Stomach (tissue), 9 donors: Measurements from ENCODE around the gene PIGR. TPM values are rescaled to one million over a fixed set of nuclear protein-coding genes. Genes with fewer than 3 reads are reported as not detected.
A peak's percentile ranks its signal among the peaks of the same experiment; 100 is the strongest.

Source experiments
- DNase-seq, 2 donors: peaks; one replicate each; pipeline versions ENCODE4 v3.0.0 to v3.0.0-alpha.2; 2013 to 2019
- H3K27ac ChIP-seq, 5 donors: fragments of 200-600 bp in 4 of 5; sonication (generic) in 4 of 5; one replicate each; pipeline ENCODE4 v1.5.1; 2013 to 2019; ENCODE audit warnings: mild to moderate bottlenecking in 1 of 5, moderate library complexity in 1 of 5
- H3K27me3 ChIP-seq, 3 donors: fragments of 200-600 bp; sonication (generic); one replicate each; pipeline ENCODE4 v1.5.1; 2017 to 2019; ENCODE audit warnings: mixed run types in 1 of 3
- H3K36me3 ChIP-seq, 4 donors: fragments of 200-600 bp; sonication (generic); 1 replicate in 3 of 4; 2 replicates in 1 of 4; pipeline ENCODE4 v1.5.1; 2016 to 2019
- H3K4me1 ChIP-seq, 4 donors: fragments of 200-600 bp; sonication (generic); one replicate each; pipeline ENCODE4 v1.5.1; 2016 to 2019
- H3K4me3 ChIP-seq, 4 donors: fragments of 200-600 bp; sonication (generic) in 3 of 4; one replicate each; pipeline ENCODE4 v1.5.1; 2016 to 2019; ENCODE audit warnings: mild to moderate bottlenecking in 1 of 4
- H3K9me3 ChIP-seq, 4 donors: fragments of 200-600 bp; sonication (generic); one replicate each; pipeline ENCODE4 v1.5.1; 2016 to 2019
- EP300 ChIP-seq: sonication (generic); formaldehyde crosslinking; IDR thresholded peaks from one replicate; pipeline ENCODE4 v1.6.1; 2017; ENCODE audit warnings: antibody characterized with exemption
- POLR2A ChIP-seq, 4 donors: fragments of 450-650 bp; IDR thresholded peaks; one replicate each; pipeline ENCODE4 v1.6.1; 2016; ENCODE audit warnings: antibody characterized with exemption in 4 of 4, control low read depth in 2 of 4, mild to moderate bottlenecking in 1 of 4, moderate library complexity in 1 of 4
- POLR2AphosphoS5 ChIP-seq, 3 donors: sonication (generic); formaldehyde crosslinking; IDR thresholded peaks; one replicate each; pipeline ENCODE4 v1.6.1; 2016; ENCODE audit warnings: antibody characterized with exemption in 3 of 3
- WGBS, 5 donors: extraction: QIAGEN DNeasy Blood & Tissue Kit in 3 of 5; methylation state at CpG; one replicate each; pipeline versions ENCODE4 v1.1.5 to v1.1.7; 2013 to 2018; 5-methylcytosine and 5-hydroxymethylcytosine counted together
- intact Hi-C: fragments of 100-400 bp; cut with DNase I; formaldehyde crosslinking; loops from one replicate; pipeline ENCODE4 v1.15.1; 2023; ENCODE audit warnings: low total_unique reads
- polyA plus RNA-seq, 3 donors: library from polyadenylated mRNA; stranded (reverse); fragments of 200-250 nt; gene quantifications; one replicate each; pipeline ENCODE4 v1.2.3, GENCODE V29; 2013
- total RNA-seq, 5 donors: library from RNA; depleted of rRNA; stranded (reverse); fragments of >200 nt; gene quantifications; one replicate each; pipeline versions ENCODE4 v1.1.0 to v1.2.3, GENCODE V29; 2014 to 2016
- TF ChIP-seq, protein P1 (sequence below), 7 experiments: fragments of 450-650 bp in 4 of 7; fragments of 200-600 bp in 3 of 7; sonication (generic) in 3 of 7; IDR thresholded peaks; one replicate each; pipeline ENCODE4 v1.5.1; 2016 to 2019; ENCODE audit warnings: antibody characterized with exemption in 7 of 7, control low read depth in 2 of 7, mild to moderate bottlenecking in 1 of 7
- donor health status: healthy with polysubstance abuse.
- donor health status: Bipolar disorder and iron deficiency.
- donor health status: healthy.

Gene PIGR
- total and polyA plus RNA-seq, 8 donors: 6.3 to 3,112 (median 163) TPM

DNA sequence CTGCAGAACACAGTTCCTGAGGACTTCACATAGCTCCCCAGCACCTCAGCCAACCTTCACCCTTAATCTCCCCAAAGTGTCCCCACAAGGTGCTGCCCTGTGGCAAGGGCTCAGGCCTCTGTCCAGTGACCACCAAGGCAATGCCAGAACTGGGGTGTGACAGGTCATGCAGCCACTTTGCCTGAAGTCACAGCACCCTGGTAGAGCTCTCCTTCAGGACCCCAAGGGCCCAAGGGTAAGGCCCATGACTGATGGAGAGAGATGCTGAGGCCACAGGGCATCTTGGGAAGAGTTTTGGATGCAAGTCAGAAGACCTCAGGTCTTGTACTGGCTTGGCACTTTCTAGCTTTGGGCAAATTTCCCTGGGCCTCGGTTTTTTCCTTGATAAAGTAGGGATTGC, 23.7 kb downstream of the PIGR start:
- Histone ChIP-seq H3K36me3 (no peaks in the 10 kb centered on the region), H3K4me3 (no peak overlapping the region), H3K4me1 (peaks cover 5 to 19% (median 12%) of the 10 kb centered on the region in 4 donors), H3K9me3 (no peaks in the 10 kb centered on the region), H3K27ac (peak overlapping the region; percentile 0 to 71 (median 63)), H3K27me3 (no peaks in the 10 kb centered on the region)
- DNase-seq: no peak
- TF ChIP-seq EP300: no peak
- TF ChIP-seq POLR2A (IDR thresholded peaks at IDR 0.05): no peak
- TF ChIP-seq POLR2AphosphoS5 (IDR thresholded peaks at IDR 0.05): no peak
- TF ChIP-seq, protein P1, sequence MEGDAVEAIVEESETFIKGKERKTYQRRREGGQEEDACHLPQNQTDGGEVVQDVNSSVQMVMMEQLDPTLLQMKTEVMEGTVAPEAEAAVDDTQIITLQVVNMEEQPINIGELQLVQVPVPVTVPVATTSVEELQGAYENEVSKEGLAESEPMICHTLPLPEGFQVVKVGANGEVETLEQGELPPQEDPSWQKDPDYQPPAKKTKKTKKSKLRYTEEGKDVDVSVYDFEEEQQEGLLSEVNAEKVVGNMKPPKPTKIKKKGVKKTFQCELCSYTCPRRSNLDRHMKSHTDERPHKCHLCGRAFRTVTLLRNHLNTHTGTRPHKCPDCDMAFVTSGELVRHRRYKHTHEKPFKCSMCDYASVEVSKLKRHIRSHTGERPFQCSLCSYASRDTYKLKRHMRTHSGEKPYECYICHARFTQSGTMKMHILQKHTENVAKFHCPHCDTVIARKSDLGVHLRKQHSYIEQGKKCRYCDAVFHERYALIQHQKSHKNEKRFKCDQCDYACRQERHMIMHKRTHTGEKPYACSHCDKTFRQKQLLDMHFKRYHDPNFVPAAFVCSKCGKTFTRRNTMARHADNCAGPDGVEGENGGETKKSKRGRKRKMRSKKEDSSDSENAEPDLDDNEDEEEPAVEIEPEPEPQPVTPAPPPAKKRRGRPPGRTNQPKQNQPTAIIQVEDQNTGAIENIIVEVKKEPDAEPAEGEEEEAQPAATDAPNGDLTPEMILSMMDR (IDR thresholded peaks at IDR 0.05): no peak
- 11 to 75% (median 50%) methylated on average over 1 of the region's 1 CpG for WGBS, 5 donors
- intact Hi-C loops: no loop called here

DNA sequence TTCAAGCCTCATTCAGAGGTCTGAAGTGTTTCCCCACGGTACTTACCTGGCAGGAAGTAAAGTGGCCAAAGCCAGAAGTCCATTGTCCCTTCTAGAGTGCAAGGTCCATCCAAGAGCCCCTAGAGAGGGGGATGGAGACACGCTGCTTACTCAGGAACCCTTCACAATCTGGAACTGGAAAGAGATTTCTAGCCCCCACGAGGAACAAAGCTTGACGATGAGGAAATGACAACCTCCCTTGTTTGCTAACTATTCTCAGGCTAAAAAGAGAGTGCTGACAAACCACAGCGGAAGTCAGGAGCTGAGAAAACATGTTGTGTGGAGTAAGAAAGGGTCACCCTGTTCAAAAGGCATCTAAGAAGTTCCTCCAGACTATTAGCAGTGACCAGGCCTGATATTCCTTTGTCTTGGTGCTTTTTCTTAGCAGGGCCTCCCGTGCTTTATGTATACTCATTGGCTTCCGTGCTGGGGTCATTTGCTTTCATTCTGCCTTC, 24.4 kb downstream of the PIGR start, which contains the start of gene FCMR:
Gene FCMR, minus strand, starts transcription at position 170 of the 494 bp plus-strand sequence. Its CDS starts 87 bp downstream, at position 83.
- WGBS, 5 donors: 17 to 45% (median 33%) methylated on average over 7 of the region's 7 CpGs
- H3K27me3 ChIP-seq: no peaks in the 10 kb centered on the region
- H3K27ac ChIP-seq: peak within 1 kb of the TSS; percentile 41 to 71 (median 63)
- H3K4me3 ChIP-seq: peak within 1 kb of the TSS in 2 of 4 donors; percentile 20
- no peaks in the 10 kb centered on the region for H3K36me3 ChIP-seq
- intact Hi-C loops: no loop called here
- peaks cover 5 to 15% (median 10%) of the 10 kb centered on the region in 4 donors for H3K4me1 ChIP-seq
- no peaks in the 10 kb centered on the region for H3K9me3 ChIP-seq
- DNase-seq: peak in 1 of 2 donors; percentile 83
- TF ChIP-seq, protein P1 (IDR thresholded peaks at IDR 0.05): no peak
- TF ChIP-seq POLR2AphosphoS5 (IDR thresholded peaks at IDR 0.05) (peak in 2 of 3 donors; percentile 16 to 45), EP300 (no peak)

DNA sequence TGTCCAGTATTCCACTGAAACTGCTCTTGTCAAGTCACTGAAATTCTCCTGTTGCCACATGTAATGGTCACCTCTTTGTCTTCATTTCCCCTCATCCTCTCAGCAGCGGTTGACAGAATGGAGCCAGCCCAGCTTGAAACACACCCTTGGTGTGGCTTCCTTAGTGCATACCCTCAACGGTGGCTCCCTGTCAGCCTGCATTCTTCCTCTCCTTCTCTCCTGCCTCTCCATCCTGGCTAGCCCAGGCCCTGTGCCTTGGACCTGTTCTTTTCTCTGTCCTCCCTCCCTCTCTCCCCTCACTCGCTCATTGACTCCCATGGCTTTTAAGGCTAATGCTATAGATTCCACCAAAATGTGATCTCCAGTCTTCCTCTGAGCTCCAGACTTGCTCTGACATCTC, 28.2 kb downstream of the PIGR start:
- no peak for TF ChIP-seq EP300
- TF ChIP-seq, protein P1 (IDR thresholded peaks at IDR 0.05): no peak
- no peak for TF ChIP-seq POLR2AphosphoS5 (IDR thresholded peaks at IDR 0.05)
- no peak for TF ChIP-seq POLR2A (IDR thresholded peaks at IDR 0.05)
- 77 to 85% (median 82%) methylated on average over 3 of the region's 3 CpGs for WGBS, 5 donors
- DNase-seq: no peak
- intact Hi-C loops: loop anchor here (10.0 kb wide), 1 partner anchor 283 kb away; the partner anchor contains the start of gene DYRK3
- Histone ChIP-seq H3K27me3 (peaks cover 0 to 7% (median 0%) of the 10 kb centered on the region in 3 donors), H3K4me3 (no peak overlapping the region), H3K4me1 (peaks cover 5 to 15% (median 8%) of the 10 kb centered on the region in 4 donors), H3K36me3 (no peaks in the 10 kb centered on the region), H3K9me3 (no peaks in the 10 kb centered on the region), H3K27ac (no peak overlapping the region)

DNA sequence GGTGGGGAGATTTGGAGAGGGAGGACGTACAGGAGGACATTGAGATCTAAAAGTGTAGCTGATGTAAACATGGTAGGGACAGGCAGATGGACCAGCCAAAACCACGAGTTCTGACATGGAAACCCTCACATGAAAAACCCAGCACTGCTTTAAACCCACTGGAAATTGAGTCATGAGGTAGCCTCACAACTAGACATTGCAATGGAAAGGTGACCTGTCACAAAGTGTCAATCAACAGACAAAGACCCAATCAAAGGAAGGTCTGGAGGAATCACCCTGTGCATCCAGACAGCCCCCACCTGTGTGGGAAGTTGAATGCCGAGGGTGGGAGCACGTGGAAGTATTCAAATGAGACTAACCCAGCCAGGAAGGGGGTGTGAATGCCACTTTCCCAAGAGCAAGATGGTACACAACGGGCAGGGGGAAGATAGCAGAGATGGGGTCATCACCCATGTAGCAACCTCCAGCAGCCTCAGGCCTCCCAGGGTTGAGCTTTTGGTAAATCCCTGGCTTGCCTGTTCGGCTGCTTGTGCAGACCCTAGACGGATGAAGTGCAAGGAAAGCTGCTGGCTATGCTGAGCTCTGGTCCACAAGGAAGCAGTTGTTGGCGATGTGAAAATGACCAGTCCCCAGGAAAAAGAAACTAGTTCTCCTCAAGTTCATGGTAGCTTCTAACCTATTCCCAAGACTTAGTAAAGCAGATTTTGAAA, 30.1 kb downstream of the PIGR start:
- no peaks in the 10 kb centered on the region for H3K36me3 ChIP-seq
- no peaks in the 10 kb centered on the region for H3K9me3 ChIP-seq
- 71 to 85% (median 79%) methylated on average over 8 of the region's 8 CpGs for whole genome bisulfite sequencing, 5 donors
- no peak for DNase-seq
- TF ChIP-seq POLR2AphosphoS5 (IDR thresholded peaks at IDR 0.05) (no peak), POLR2A (IDR thresholded peaks at IDR 0.05) (no peak), EP300 (no peak)
- TF ChIP-seq, protein P1 (IDR thresholded peaks at IDR 0.05): no peak
- H3K4me3 ChIP-seq: no peak overlapping the region
- intact Hi-C loops: loop anchor here (10.0 kb wide), 1 partner anchor 281 kb away; the partner anchor contains the start of gene DYRK3
- no peak overlapping the region for H3K27ac ChIP-seq
- peaks cover 0 to 13% (median 0%) of the 10 kb centered on the region in 3 donors for H3K27me3 ChIP-seq
- peaks cover 0 to 11% (median 4%) of the 10 kb centered on the region in 4 donors for H3K4me1 ChIP-seq
